Epithelial cell of esophagus (primary cell): ENCODE results near the gene NFYC.

Experiments used
- DNase-seq: peaks from one replicate; pipeline ENCODE4 v3.0.0; 2010; ENCODE audit warnings: low read depth
- H3K4me3 ChIP-seq: 2 replicates; pipeline ENCODE4 v1.5.1; 2011; ENCODE audit warnings: mild to moderate bottlenecking, low read length, control low read depth
- TF ChIP-seq, protein P1 (sequence below): IDR thresholded peaks from 2 replicates; pipeline ENCODE4 v1.5.1; 2011; ENCODE audit warnings: low read depth, mild to moderate bottlenecking, low read length, control low read depth, inconsistent platforms; ENCODE audit not compliant: insufficient read depth; ENCODE audit errors: missing control alignments

The NFYC gene

DNA sequence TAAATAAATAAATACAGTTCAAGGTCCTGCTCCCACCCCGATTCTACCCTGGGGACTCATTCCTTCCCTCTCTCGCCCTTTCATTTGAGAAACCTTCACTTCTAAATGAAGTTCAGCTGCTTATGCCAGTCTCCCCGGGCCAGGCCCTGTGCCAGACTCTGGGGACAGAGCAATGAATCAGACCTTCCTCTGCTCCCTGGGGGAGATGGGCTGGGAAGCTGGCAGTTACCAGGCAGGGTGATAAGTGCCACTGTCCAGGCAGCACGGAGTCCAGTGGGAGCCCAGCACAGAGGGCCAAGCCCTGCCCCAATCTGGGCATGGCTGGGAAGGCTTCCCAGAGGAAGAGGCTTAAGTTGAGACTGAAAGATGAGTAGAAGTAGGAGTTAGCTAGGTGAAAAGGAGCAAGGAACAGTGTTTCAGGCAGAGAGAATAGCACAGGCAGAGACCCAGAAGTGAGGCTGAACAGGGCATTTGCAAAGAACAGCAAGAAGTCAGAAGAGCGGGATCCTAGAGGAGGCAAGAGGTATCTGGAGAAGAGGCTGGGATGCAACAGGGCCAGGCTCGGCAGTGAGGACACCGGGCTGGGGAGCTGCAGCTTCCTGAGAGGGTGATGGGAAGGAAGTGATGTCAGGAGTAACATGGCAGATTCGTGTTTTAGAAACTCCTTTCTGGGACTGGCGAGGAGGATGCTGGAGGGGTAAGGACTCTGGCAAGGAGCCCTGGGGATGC, 105.6 kb downstream of the NFYC start:
- TF ChIP-seq, protein P1, sequence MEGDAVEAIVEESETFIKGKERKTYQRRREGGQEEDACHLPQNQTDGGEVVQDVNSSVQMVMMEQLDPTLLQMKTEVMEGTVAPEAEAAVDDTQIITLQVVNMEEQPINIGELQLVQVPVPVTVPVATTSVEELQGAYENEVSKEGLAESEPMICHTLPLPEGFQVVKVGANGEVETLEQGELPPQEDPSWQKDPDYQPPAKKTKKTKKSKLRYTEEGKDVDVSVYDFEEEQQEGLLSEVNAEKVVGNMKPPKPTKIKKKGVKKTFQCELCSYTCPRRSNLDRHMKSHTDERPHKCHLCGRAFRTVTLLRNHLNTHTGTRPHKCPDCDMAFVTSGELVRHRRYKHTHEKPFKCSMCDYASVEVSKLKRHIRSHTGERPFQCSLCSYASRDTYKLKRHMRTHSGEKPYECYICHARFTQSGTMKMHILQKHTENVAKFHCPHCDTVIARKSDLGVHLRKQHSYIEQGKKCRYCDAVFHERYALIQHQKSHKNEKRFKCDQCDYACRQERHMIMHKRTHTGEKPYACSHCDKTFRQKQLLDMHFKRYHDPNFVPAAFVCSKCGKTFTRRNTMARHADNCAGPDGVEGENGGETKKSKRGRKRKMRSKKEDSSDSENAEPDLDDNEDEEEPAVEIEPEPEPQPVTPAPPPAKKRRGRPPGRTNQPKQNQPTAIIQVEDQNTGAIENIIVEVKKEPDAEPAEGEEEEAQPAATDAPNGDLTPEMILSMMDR = no peak
- no peak overlapping the region for H3K4me3 ChIP-seq
- no peak for DNase-seq

DNA sequence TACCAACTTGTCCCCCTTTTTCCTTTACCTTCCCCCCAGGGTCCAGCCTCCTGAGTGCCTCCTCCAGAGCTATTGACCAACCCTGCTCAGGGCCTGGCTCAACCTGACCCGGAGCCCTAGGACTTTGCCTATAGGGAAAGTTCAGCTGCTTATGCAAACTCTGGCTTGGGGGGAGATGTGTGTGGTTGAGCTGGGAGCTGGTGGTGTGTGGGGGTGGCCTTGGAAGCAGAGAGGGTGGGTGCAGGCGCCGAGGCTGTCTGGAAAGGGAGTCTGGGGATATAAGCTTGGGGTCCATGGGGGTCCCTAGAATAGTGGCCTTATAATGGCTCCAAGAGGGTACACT, 106.1 kb downstream of the NFYC start:
- no peak overlapping the region for H3K4me3 ChIP-seq
- DNase-seq = no peak
- TF ChIP-seq, protein P1 = no peak

DNA sequence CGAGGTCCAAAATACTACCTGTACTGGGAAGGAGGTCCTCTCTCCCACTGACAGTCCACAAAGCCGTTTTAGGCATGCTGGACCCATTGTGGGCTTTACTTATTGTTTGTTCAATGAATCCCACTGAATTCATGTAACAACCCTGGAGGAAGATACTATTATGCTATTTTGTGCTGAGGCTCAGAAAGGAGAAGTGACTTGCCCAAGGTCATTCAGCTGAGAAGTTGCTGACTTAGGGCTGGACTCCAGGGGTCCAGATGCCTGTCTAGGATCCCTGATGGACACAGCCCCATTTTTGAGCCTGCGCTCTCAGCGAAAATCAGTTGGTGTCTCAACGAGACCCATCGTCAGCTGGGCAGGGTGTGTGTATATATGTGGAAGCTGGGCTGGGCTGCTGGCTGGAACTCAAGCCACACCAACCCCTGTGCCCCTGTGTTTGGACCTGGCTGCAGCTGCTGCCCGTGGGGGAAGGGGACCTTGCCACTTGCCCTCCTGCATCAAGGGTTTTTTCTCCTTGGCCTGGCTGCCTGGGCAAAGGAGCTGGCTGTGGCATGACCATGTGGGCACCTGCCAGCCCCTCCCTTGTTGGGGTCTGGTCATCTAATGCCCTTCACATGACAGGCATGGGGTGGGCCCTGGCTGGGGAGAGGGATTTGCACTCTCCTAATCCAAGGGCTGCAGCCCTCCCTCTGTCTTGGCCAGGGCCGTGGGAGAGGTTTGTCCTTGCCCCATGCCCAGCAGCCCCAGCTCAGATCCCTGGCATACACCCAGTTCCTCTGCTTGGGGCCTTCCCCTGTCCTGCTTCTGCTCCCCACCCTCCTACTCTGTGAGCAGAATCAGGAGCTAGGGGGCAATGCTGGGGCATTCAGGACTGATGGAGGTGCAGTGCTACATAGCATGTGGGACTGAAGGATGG, 107.1 kb downstream of the NFYC start:
- TF ChIP-seq, protein P1 = no peak
- no peak for DNase-seq
- H3K4me3 ChIP-seq = no peak overlapping the region

GRCh38 chr1:40799351-40799867, 107.9 kb downstream of the NFYC start:
- TF ChIP-seq, protein P1 = no peak
- no peak for DNase-seq
- H3K4me3 ChIP-seq = no peak overlapping the region

DNA sequence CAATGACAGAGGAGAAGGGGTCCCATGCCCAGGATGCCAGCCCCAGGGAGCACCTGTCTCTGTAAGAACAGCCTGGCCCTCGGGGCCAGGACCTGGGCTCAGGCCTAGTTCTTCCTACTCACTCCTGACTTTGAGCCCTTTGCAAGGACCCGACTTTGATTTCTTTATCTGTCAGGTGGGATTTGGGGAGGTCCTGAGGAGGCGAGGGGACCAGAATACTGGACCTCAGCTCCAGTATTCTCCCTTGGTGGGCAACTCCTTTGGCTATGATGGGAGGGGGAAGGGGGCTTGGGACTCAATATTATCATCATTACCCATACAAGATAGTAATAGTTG, 110.2 kb downstream of the NFYC start:
- DNase-seq = no peak
- peak overlapping the region; percentile 25 for H3K4me3 ChIP-seq
- TF ChIP-seq, protein P1 = no peak

- TF ChIP-seq, protein P1 = no peak
Observed at GRCh38 chr1:40802078-40802741, 110.7 kb downstream of the NFYC start.

More at GRCh38 chr1:40802078-40802741, 110.7 kb downstream of the NFYC start:
- DNase-seq = peak; percentile 86
- H3K4me3 ChIP-seq = peak overlapping the region; percentile 25
